WTC11 (cell line): ENCODE measurements around the gene ACVR1.

ENCODE experiments used
- ATF3 ChIP-seq: sonication (generic); formaldehyde crosslinking; conservative IDR thresholded peaks from 2 replicates; pipeline ENCODE4 v1.8.1; 2022; ENCODE audit warnings: mild to moderate bottlenecking, missing genetic modification reagents
- CTCF ChIP-seq: fragments of 200-600 bp; IDR thresholded peaks from 2 replicates; pipeline ENCODE4 v1.8.0; 2022; ENCODE audit warnings: antibody characterized with exemption
- KAT7 ChIP-seq: sonication (generic); formaldehyde crosslinking; IDR thresholded peaks from 2 replicates; pipeline ENCODE4 v1.8.1; 2023; ENCODE audit warnings: missing genetic modification reagents, mild to moderate bottlenecking, borderline replicate concordance

DNA sequence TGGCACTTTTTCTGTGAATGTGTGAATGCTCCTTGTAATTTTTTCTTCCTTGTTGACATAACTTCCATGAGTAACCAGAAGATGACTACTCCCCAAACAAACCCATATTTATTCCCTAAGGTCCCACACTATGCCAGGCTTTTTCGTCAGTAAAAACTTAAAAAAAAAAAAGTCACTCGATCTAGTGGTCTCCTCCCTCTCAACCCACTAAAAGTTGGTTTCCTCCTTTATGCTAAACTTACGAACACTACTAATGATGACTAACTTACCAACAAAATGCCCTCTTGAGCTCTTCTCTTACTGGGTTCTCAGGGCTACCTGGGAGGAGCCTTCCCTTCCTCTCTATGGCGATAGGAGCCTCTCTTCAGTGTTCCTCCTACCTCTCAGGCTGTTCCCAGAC lies 18.2 kb downstream of the ACVR1 start:
- TF ChIP-seq KAT7 (CRISPR knock-in tag), result no peak
- TF ChIP-seq ATF3 (CRISPR knock-in tag), result no peak
- no peak for TF ChIP-seq CTCF
